Uterus (tissue), 2 donors: ENCODE data around the gene RFX3.

ENCODE experiments used
- POLR2A ChIP-seq, 2 donors: fragments of 450-650 bp; IDR thresholded peaks; one replicate each; pipeline ENCODE4 v1.6.1; 2016; ENCODE audit warnings: antibody characterized with exemption in 2 of 2, mild to moderate bottlenecking in 1 of 2, moderate library complexity in 1 of 2
- TF ChIP-seq, protein P1 (sequence below), 4 experiments: fragments of 200-600 bp in 2 of 4; fragments of 450-650 bp in 2 of 4; sonication (generic) in 2 of 4; IDR thresholded peaks; one replicate each; pipeline ENCODE4 v1.5.1; 2016 to 2019; ENCODE audit warnings: antibody characterized with exemption in 4 of 4, mild to moderate bottlenecking in 2 of 4, moderate library complexity in 1 of 4

DNA sequence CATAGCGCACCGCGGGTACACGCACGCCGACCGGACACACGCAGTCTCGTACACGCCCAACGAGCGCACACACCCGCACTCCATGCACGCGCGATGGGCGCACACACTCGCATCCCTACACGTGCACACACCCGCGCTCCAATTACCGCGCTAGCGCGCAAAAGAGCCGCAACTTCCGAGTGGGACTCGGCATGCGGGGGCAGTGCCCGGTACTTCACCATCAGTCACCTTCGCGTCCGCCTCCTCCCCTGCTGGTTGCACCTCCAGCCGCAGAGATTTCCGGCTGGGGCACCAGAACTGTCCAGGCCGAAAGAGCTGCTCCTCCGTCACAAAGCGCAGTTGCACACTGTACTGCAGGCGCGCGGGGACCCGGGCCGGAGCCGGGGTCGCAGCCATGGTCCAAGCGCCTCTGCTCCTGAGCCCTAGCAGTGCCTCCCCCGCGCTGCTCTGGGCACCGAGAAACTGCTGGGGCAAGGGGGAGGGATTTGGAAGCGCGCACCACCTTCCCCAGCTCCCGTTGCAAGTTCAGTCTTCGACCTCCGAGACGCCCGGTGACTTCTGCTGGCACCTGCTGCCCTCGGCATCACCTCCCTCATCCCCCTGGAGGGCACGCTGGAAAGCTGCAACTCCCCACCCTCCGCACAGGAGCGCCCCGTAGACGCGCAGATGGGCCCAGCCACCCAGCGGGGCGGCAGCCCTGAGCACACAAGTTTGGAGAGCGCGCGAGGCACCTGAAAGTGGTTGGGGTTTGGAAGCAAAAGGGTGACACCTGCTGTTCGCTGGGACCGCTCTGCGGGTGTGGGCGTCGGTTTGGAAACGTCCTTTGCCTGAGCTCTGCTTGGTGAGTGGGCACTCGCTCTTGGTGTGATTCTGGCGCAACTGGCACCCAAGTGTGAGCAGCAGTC, 344.5 kb downstream of the RFX3 start:
- TF ChIP-seq, protein P1, sequence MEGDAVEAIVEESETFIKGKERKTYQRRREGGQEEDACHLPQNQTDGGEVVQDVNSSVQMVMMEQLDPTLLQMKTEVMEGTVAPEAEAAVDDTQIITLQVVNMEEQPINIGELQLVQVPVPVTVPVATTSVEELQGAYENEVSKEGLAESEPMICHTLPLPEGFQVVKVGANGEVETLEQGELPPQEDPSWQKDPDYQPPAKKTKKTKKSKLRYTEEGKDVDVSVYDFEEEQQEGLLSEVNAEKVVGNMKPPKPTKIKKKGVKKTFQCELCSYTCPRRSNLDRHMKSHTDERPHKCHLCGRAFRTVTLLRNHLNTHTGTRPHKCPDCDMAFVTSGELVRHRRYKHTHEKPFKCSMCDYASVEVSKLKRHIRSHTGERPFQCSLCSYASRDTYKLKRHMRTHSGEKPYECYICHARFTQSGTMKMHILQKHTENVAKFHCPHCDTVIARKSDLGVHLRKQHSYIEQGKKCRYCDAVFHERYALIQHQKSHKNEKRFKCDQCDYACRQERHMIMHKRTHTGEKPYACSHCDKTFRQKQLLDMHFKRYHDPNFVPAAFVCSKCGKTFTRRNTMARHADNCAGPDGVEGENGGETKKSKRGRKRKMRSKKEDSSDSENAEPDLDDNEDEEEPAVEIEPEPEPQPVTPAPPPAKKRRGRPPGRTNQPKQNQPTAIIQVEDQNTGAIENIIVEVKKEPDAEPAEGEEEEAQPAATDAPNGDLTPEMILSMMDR (IDR thresholded peaks at IDR 0.05): peak in 1 of 4 experiments; percentile 14
- TF ChIP-seq POLR2A (IDR thresholded peaks at IDR 0.05): no peak
